NCI-H1092 (cell line): ENCODE data around the gene ECHDC3.
"Not testable (repeated sequence)": the region's sequence is repeated elsewhere in the genome, so short reads cannot be mapped to it uniquely, and the experiment has no call there.

Source experiments
- DNase-seq: peaks from one replicate; lab custom pipeline; 2025; lab: John Stamatoyannopoulos, UW

Gene ECHDC3, protein sequence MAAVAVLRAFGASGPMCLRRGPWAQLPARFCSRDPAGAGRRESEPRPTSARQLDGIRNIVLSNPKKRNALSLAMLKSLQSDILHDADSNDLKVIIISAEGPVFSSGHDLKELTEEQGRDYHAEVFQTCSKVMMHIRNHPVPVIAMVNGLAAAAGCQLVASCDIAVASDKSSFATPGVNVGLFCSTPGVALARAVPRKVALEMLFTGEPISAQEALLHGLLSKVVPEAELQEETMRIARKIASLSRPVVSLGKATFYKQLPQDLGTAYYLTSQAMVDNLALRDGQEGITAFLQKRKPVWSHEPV

DNA sequence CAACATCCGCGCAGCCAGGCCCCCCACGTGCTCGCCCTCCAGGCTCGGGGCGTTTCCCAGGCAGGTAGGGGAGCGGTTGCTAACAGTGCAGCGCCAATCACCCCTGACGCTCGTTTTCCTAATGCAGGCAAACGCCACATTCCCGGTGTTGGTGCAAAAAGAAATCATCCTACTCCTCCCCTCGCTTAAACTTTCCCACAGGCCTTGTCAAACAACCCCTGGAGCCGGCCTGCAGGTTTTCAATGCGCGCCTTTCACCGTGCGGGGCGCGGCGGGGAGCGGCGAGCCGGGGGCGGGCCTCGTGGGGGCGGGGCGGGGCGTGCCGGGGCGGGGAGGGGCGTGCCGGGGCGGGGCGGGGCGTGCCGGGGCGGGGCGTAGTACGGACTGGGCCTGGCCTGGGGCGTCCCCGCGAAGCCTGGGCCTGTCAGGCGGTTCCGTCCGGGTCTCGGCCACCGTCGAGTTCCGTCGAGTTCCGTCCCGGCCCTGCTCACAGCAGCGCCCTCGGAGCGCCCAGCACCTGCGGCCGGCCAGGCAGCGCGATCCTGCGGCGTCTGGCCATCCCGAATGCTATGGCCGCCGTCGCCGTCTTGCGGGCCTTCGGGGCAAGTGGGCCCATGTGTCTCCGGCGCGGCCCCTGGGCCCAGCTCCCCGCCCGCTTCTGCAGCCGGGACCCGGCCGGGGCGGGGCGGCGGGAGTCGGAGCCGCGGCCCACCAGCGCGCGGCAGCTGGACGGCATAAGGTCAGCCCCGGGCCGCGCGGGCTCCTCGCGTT is at the start of gene ECHDC3:
TSS of gene ECHDC3 (plus strand) at position 374 of the 770 bp plus-strand sequence. CDS start at position 569, 195 bp downstream.
- DNase-seq: no peak

- DNase-seq: no peak
Measured at GRCh38 chr10:11693376-11693775, 48.8 kb upstream of the ECHDC3 start.

DNA sequence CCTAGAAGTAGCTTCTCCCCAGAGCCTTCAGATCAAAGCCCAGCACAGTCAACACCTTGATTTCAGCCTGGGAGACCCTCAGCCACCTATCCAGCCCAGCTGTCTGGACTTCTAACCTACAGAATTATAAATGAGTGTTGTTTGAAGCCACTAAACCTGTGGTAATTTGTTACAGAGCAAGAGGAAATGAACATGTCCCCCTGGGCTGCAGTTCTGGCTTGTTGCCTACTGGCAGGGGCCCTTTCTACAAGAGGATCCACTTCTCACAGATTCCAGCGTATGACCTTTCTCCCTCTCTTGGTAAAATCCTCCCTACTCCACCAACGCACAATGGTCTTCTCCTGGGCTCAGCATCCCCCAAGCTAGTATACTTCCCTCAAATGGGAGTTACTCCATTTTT is 46.4 kb upstream of the ECHDC3 start:
- no peak for DNase-seq

- no peak for DNase-seq
Measured at GRCh38 chr10:11697718-11698527, 44.3 kb upstream of the ECHDC3 start.

DNA sequence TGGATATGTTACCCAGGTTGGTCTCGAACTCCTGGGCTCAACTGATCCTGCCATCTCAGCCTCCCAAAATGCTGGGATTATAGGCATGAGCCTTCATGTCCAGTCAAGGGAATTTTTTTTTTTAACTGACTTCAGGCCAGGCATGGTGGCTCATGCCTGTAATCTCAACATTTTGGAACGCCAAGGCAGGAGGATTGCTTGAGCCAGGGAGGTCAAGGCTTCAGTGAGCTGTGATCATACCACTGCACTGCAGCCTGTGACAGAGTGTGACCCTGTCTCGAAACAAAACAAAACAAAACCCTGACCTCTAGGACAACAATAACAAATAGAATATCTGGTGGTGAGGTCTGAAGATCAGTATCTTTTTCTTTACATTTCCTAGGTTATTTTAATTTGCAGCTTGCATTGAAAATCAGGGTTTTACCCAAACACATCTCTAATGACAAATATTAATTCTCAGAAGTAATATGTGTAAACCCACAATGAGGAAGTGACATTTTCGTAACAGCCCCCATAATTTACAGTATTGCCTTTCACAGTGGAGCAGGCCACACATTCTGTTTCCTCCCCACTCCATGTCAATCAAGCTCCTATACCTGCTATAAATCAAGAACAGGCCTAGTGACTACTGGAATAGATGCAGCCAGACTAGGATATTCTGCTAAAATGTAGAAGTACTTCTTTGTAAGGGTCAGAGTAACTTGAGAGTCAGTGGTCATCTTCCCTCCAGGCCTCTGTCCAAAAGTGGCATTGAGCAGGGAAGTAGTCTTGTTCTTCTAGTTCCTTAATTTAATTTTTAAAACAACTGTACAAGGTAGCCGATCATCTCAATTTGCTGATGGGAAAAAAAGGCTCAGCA is 43.3 kb upstream of the ECHDC3 start:
- DNase-seq: no peak

DNA sequence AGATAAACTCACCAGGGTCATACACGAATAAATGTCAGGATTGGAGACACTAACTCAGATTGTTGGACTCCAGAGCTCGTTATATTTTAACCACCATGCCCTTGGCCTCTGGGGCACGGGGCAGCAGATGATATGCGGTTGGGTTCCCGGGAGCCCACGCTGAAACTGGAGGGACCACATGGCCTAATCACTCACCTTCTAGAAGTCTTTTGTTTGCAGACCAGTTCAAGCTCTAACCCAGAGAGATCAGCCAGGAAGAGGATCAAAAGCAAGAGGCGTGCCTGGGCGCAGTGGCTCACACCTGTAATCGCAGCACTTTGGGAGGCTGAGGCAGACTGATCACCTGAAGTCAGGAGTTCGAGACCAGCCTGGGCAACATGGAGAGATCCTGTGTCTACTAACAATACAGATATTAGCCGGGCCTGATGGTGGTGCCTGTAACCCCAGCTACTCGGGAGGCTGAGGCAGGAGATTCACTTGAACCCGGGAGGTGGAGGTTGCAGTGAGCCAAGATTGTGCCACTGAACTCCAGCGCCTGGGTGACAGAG is 42.6 kb upstream of the ECHDC3 start:
- DNase-seq: no peak

DNA sequence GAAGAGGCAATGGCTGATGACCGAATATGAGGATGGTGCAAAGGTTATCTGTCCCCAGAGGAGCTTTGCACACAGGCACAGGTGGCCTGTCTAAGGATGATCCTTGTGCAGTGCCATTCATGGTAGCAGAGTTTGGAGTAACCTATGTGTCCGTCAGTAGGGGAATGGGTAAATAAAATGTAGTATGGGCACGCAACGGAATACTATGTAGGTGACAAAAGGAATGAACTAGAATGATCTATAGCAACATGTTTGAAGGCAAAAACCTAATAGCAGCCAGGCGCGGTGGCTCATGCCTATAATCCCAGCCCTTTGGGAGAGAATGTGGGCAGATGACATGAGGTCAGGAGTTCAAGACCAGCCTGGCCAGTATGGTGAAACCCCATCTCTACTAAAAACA is 41.6 kb upstream of the ECHDC3 start:
- DNase-seq: no peak

GRCh38 chr10:11701451-11702095 is 40.6 kb upstream of the ECHDC3 start:
- DNase-seq: no peak

GRCh38 chr10:11702264-11702663 is 39.9 kb upstream of the ECHDC3 start:
- DNase-seq: no peak

DNA sequence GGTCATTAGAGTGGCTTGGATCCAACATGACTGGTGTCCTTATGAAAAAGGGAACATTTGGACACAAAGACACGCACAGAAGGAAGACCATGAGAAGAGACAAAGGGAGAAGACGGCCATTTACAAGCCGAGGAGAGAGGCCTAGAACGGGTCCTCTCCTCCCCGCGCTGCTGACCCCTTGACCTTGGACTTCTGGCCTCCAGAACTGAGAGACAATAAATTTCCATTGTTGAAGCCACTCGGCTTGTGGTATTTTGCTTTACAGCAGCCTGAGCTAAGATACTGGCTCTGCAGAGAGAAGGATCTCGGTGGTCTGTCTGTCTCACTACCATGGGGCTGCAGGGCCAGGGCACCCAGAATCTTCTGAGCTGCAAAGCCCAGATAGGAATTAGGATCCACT is 38.1 kb upstream of the ECHDC3 start:
- DNase-seq: no peak

DNA sequence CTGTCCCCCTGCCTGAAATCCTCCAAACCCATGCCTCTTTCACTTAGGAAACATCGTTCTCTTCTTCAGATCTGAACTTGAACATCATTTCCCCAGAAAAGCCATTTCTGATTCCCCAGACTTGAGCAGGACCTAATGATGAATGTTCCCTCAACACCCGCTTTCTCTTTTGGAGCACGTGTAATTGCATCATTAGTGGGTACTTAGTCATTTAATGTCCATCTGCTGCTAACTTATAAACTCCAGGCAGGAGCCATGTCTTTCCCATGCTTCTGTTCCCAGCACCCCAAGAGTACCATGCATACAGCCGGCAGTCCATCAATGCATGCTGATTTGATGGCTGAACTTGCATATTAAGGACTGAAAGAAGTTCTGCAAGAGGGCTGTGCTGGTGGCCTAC is 36.5 kb upstream of the ECHDC3 start:
- no peak for DNase-seq

- no peak for DNase-seq
Measured at GRCh38 chr10:11706895-11707567, 35.2 kb upstream of the ECHDC3 start.

DNA sequence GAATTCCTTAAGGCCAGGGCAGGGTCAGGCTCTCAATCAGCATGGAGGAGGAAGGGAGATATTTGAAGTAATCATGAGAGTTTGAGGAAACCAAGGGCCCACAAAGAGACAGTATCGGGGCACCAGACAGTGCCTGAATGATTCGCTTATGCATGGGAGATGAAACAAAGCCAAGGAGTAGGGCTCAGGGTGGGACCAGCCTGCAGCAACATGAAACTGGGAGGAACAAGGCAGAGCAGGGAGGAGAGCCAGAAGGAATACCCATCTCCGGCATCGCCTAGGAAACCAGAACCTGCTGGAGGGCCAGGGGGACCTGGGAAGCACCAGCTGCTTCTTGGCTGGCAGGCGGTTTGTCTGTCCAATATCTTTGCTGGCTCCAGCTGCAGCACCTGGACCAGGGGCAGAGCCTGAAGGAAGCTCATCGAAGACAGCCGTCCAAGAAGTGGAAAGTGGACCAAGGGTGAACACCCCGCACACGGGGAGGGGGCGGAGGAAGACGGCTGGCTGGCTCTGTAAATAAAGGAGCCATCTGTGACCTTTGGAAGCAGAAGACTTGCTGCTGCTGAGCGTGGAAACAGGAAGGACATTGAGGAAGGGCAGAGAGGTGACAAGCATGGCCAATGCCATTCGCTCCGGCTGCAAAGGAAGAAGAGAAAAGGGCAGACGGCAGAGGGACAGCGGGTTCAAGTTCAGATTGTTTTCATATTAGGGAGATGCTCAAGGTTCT is 34.4 kb upstream of the ECHDC3 start:
- DNase-seq: no peak

- not testable (repeated sequence) for DNase-seq
Measured at GRCh38 chr10:11708801-11709200, 33.4 kb upstream of the ECHDC3 start.

DNA sequence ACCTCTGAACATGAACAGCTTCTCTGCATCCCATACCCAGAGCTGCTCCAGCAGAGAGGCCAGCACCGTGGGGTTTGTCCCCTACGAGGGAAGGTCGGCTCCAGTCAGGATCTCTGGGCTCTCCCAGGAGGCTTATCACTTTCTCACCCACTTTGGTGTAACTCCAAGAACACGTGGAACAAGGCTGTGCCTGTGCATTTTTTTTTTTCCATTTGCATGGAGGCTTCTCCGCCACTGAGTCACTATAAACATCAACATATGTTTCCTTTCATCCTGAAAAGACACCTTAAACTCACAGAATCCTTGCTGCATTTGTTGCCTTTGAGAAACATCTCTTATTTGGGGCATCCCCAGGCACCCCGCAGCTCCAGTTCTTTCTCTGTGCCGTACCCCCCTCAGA is 29.4 kb upstream of the ECHDC3 start:
- no peak for DNase-seq

GRCh38 chr10:11713186-11713743 is 28.9 kb upstream of the ECHDC3 start:
- no peak for DNase-seq

DNA sequence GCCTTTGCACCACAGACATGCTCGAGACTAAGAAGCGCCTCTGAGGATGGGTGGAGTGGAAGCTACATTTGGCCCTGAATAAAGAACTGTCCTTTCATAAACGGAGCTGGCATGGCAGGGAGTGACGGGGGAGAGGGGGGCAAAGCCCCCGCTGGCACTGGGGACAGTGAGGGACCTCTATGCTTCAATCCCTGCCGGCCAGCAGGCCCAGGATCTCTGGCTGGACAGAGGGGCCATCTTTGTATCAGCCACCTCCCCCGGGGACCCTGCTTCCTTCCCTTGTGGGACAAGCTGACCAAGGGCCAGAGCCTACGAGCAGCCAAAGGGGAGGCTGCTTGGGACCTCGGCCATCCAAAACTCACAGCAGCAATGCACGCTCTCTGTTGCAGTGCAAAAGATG is 28.2 kb upstream of the ECHDC3 start:
- DNase-seq: no peak

DNA sequence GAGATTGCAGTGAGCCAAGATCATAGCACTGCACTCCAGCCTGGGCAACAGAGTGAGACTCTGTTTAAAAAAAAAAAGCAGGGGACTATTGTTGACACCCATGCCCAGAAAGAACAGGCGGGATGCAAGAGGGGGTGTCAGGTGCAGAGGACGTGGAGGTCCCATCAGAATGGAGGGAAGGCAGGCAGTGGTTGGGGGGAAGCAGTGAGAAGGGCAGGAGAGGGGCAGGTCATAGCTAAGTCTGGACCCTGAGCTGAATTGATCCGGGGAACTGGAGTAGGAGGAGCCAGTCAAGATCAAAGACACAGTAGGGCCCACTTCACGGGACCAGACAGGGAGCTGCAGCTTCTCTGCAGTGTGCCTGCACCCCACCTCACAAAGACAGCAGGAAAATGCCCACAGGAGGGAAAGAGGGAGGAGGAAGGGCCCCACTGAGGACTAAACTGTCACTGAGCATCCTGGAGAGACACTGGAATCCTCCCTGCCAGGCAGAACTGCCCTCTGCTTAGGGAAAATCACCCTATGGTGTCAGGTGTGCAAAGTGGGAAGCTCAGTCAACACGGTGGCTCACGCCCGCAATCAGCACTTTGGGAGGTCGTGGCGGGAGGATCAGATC is 27.3 kb upstream of the ECHDC3 start:
- DNase-seq: no peak
